ENCODE data around the gene TCTA. TPM values are rescaled to one million over a fixed set of nuclear protein-coding genes. Genes with fewer than 3 reads are reported as not detected.

TCTA gene
- total RNA-seq, 1 donor from 2014 or later, result 37.2 TPM

GRCh38 chr3:49410066-49410845, 2.0 kb upstream of the TCTA start:
- DNase-seq (ENCODE audit: low read depth), result no peak

DNA sequence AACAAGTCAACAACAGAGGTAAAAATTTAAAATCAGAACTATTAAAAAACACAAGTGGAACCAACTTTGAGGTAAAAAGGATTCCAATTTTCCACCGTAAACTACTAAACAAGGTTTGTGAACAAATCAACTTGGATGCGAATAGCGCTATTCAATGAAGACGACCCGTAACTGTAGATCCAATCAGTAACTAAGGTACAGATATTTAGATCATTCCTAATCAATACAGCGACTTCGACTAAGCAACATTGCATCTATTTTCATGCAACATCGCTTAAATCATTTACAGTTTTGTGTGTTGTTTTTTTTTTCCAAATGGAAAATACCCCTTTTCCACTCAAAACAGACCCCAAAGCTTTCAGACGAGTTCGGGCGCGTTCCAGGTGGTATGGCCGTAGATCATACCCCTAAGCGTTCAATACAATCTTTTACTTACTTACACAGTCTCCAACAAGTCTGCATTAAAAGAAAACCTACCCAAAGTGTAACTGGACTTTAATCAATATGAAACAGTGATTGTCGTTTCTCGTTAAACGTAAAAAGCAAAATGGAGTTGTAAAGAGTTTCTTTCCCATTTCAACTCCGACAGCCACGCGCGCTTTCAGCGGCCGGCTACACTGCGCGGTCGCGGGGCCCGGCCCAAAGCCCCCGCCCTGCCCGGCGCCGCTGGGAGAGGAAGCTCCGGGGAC, 1.2 kb upstream of the TCTA start:
- no peak for DNase-seq (ENCODE audit: low read depth)

DNA sequence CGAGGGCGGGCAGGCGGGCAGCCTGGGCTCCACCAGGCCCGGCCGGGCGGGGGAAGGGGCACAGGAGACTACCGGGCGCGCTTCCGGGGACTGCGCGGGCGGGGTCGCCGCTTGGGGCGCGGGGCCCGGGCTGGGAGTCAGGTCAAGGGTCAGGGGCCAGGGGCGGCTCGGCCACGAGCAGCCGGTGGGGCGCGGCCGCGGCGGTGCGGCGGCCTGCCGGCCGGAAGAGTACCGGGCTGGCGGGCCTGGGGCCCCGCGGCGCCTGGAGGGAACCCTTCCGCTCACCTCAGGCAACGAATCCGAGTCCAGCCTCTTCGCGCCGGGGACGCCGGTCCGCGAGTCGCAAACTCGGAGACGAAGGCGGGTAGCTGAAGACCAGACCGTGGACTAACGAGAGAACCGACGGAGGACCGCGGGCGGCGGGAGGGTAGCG, 672 bp upstream of the TCTA start:
- peak; percentile 52 for DNase-seq (ENCODE audit: low read depth)

GRCh38 chr3:49412632-49413337, 562 bp downstream of the TCTA start:
- DNase-seq (ENCODE audit: low read depth), result peak; percentile 36

DNA sequence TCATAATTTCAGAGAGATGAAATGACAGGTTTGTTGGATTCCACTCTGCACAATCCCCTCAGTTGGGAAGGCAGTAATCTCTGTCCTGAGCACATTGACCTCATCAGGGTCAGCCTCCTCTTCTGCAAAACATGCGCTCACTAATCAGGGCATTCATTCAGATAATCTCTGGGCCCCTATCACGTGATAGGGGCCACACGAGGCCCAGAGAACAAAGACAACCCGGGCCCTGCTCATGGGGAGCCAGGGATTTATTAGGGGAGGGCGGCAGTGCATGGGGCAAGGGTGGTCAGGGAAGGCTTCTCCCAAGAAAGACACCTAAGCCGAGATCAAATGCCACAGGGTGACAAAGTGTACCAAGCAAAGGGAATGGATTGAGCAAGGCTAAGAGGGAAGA, 1.1 kb downstream of the TCTA start:
- DNase-seq (ENCODE audit: low read depth), result no peak

DNA sequence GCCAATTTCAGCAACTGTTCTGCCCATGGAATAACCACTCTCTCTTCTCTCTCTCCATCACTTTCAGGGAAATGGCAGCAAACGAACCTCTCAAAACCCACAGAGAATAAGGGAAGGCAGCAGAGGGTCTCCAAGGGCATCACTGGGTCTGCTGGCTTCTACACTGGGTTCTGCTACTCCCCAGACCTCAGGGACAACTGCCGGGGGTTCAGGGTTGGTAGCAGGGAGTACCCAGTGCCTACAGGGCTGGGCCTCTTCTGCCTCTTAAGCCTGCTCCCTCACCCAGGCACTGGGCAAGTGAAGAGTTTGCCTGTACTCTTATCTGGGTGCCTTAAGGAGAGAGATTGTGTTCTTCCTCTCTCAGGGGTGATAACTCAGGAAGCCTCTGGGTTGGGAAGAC, 2.5 kb downstream of the TCTA start:
- no peak for DNase-seq (ENCODE audit: low read depth)

DNA sequence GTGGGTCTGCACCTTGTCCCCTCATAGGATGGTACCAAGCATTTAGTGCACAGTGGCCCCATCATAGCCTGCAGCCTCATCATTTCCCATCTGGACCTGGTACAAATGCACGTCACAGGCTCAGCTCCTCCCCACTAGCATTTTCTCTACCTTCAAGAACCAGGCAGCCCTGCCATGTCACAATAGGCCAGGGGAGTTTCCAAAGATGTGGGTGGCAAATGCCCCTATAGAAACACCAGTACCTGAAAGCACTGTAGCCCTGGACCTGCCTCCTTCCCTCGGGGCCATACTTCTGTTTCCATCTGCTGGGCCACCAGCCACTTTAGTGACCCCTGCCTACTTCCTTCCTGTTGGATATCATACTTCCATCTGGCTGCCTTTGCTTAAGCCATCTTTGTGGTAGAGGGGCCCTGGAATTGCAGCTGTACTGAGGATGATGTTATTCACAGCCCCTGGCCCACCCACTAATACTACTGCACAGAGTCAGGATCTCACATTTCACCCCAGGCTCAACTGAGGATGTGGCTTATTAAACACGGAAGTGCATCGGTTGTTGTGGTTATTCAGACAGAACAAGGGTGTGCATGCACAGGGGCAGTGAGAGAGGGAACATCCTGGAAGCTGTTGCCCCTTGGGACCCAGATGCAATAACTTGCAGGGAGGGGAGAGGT, 3.8 kb downstream of the TCTA start:
- peak; percentile 25 for DNase-seq (ENCODE audit: low read depth)

DNA sequence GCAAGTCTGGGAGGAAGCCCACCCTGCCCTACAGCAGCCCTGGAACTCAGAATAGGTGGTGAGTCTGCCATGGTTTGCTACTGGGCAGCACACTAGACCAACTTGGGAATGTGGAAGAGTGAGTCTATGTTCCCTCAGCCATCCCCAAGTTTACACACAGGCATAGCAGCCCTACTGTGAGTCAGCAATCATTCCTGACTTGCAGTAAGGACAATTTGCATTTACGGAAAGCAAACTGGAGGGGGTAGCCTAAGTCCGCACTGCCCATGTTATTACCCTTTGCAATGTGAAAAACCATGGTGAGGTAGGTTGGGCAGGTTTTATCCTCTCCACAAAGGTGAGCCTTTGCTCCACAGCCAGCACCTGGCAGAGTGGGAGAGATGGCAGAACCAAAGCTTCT, 4.6 kb downstream of the TCTA start:
- DNase-seq (ENCODE audit: low read depth), result no peak

GRCh38 chr3:49417516-49418120, 5.4 kb downstream of the TCTA start:
- no peak for DNase-seq (ENCODE audit: low read depth)

GRCh38 chr3:49421890-49422378, 9.7 kb downstream of the TCTA start:
- no peak for DNase-seq (ENCODE audit: low read depth)

GRCh38 chr3:49422379-49423248, 10.4 kb downstream of the TCTA start, which contains the start of gene AMT:
AMT (minus strand) TSS chr3:49422473; CDS start chr3:49422450, 23 bp downstream.
- DNase-seq (ENCODE audit: low read depth), result no peak

DNA sequence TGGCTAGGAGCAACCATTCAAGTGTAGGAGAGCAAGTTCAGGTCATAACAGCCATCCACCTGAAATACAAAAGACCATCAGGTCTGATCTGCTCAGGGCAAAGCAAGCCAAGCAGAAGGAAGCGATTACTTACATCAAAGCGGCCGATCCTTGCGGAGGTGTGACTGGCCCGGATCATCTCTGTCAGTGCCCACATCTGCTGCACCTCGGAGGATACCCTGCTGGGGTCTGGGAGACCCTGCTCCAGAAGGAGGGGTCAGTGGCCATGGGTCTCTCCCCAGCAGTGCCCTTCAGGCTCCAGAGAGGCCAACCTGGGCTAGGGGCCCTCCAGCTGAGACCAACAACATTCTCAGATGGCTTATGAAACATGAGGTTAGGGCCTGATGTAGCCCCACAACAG, 12.6 kb downstream of the TCTA start:
- no peak for DNase-seq (ENCODE audit: low read depth)

- no peak for DNase-seq (ENCODE audit: low read depth)
These were observed 15.4 kb downstream of the TCTA start for GRCh38 chr3:49427586-49427985.

DNA sequence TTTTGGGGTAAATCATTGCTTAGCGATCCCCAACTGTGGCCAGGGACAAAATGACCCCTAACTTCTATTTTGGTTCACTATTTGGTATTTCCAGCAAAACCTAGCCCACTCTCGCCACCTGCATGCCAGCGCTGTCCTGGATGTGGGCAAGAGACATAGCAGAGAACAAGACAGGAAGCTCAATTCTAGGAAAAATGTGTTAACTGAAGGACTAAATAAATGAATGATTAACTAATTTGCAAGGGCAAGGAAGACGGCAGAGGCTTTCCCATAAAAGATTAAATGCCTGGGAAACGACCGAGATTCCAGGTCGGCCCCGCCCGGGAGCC, 16.5 kb downstream of the TCTA start:
- DNase-seq (ENCODE audit: low read depth), result no peak

GRCh38 chr3:49434731-49435130, 22.5 kb downstream of the TCTA start:
- no peak for DNase-seq (ENCODE audit: low read depth)

- no peak for DNase-seq (ENCODE audit: low read depth)
These were observed 33.2 kb downstream of the TCTA start for GRCh38 chr3:49445391-49445790.

DNA sequence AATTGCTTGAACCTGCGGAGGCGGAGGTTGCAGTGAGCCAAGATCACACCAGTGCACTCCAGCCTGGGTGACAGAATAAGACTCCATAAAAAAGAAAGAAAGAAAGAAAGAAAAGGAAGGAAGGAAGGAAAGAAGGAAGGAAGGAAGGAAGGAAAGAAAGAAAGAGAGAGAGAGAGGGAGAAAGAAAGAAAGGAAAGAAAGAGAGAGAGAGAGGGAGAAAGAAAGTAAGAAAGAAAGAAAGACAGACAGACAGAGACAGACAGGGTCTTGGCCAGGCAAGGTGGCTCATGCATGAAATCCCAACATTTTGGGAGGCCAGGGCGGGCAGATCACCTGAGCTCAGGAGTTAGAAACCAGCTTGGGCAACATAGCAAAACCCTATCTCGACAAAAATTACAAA, 41.4 kb downstream of the TCTA start:
- DNase-seq (ENCODE audit: low read depth), result no peak

DNA sequence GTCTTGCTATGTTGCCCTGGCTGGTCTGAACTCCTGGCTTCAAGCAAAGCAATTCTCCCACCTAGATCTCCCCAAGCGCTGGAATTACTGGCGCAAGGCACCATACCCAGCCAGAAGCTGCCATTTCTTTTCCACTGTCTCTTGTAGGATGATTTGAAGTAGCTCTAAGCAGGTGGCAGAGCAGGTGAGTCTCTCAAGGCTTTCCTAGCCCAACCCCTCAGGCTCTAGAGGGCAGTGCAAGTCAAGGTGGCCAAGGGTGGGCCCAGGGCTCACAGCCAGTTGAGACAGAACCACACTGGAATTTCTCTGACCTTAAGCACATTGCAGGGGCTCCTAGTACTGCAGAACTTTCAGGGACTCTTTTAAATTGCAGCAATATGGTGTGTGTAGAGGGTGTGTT, 42.2 kb downstream of the TCTA start:
- DNase-seq (ENCODE audit: low read depth), result peak; percentile 66

DNA sequence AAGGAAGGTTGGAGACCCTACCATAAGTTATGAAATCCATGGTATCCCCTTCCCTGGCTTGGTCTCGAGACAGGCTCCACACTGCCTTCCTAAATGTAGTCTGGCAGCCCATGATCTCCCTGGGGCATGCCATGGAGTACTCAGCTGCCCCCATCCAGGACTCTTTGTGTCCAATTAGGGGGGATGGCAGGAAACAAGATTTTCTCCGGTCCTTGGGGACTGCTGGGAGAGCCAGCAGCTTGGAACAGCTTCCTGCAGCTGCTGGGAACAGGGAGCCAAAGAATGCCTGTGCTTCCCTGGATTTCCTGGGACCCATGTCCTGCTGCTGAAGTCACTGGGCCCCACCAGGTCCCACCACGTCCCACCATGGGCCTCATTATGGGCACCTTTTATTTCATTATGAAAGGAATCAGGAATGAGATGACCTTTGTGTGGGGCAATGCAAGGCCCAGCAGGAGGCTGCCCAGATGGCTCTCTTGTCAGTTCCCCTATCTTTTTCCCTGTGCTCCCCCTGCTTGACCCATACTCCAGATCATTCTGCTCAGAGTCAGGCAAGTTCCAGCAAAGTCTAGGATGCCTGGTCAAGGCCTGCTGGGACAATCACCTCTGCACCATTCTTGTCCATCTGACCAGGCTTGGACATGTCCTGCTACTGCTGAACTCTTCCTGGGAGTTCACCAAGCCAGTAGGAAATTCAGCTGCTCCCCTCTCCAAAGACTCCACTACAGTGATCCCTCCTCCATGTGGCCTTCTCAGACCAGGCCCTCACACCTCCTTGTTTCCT, 42.9 kb downstream of the TCTA start:
- DNase-seq (ENCODE audit: low read depth), result peak; percentile 87

All from myocyte (in vitro differentiated cells).